GM18505 (cell line): Measurements from ENCODE around the gene EMC8.
A peak's percentile ranks its signal among the peaks of the same experiment; 100 is the strongest.

Experiments used
- ATAC-seq: cut with Tn5 transposase; IDR thresholded peaks from one replicate; pipeline ENCODE4 v1.9.1; 2021; ENCODE audit not compliant: unreplicated experiment
- POLR2A ChIP-seq: IDR thresholded peaks from 4 replicates; pipeline ENCODE4 v1.6.1; 2011; ENCODE audit warnings: borderline replicate concordance; ENCODE audit not compliant: insufficient read depth, insufficient read length; ENCODE audit errors: extremely low read depth

EMC8 gene

GRCh38 chr16:85755929-85756768 is 43.2 kb downstream of the EMC8 start:
- ATAC-seq = peak; percentile 35
- TF ChIP-seq POLR2A = peak; percentile 52

- ATAC-seq = no peak
- TF ChIP-seq POLR2A = no peak
Observed at GRCh38 chr16:85754413-85754812, 44.9 kb downstream of the EMC8 start.

GRCh38 chr16:85753976-85754375 is 45.4 kb downstream of the EMC8 start:
- ATAC-seq = no peak
- no peak for TF ChIP-seq POLR2A

- no peak for ATAC-seq
- no peak for TF ChIP-seq POLR2A
Observed at GRCh38 chr16:85753559-85753958, 45.8 kb downstream of the EMC8 start.

GRCh38 chr16:85752511-85753420 is 46.6 kb downstream of the EMC8 start:
- no peak for TF ChIP-seq POLR2A
- no peak for ATAC-seq

DNA sequence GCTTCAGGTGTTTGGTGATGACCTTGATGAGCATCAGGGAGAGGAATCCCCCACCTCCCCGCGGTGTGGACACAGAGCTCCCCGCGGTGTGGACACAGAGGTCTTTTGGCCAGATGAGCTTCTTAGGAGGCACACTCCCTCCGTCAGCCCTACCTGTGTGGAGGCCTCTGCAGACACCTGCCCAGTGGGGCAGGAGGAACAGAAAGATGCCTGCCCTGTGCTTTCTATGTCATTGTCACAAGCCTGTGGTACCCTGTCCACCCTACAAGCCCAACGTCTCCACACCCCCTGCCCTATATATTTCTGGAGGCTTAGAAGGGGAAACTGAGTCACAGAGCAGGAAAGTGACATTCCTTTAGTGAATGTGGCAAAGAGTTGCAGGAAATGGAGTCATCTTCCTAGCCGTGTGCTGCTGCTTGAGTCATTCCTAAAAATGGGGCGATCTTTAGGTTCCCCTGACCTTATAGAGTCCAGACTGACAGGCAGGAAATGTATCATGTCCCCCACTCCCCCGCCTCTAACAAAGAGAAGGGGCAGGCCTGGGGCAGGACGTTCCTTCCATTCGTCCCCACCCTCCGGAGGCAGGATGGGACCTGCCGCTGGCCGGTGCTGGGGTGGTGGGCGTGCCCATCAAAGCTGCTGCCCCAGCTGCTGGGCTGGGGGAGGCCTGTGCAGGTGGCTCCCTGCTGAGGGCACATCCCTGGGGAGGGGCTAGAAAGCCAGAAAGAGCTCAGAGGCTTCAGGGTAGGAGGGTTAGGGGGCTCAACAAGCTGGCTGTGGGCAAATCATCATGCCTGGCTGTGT is 47.4 kb downstream of the EMC8 start:
- no peak for ATAC-seq
- no peak for TF ChIP-seq POLR2A

- peak; percentile 46 for ATAC-seq
- peak; percentile 31 for TF ChIP-seq POLR2A
Observed at GRCh38 chr16:85750827-85751697, 48.3 kb downstream of the EMC8 start, which contains the start of gene C16orf74. Gene C16orf74, minus strand, starts transcription at chr16:85751096. Its CDS starts 15,879 bp downstream, at chr16:85735217.

GRCh38 chr16:85750146-85750826 is 49.1 kb downstream of the EMC8 start:
- no peak for TF ChIP-seq POLR2A
- no peak for ATAC-seq

- no peak for ATAC-seq
- TF ChIP-seq POLR2A = no peak
Observed at GRCh38 chr16:85749771-85750145, 49.6 kb downstream of the EMC8 start.

DNA sequence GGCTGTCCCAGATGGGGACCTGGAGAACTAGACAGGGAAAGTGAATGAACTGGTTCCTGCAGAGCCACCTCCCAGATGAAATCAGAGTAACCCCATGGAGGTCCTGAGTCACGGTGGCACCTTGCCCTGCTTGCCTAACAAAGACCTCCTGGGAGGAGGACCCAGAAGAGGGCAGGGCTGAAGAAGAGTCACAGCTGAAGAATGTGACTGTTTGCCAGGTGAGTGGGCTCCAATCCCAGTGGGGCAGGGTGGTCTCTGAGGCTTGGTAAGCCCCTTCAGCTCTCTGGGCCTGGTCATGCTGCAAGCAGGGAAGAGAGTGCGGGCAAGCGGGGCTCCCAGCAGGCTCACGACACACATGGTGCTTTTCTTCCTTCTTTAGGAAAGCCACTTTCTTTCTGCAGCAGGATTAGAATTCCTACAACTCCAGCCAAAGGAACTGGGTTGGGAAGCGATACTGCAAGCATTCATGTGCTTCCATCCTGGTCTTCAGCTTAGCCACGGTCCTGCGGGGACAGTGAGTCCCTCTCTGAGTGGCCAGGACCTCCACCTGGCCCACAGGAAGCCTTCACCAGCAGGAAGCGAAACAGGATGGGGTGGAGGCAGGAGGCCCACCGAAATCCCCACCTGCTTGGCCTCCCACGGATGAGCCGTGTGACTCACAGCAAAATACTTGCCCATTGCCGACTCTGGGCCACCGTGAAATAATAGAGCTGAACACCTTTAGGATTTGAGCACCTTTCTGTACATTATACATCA is 52.7 kb downstream of the EMC8 start:
- TF ChIP-seq POLR2A = no peak
- no peak for ATAC-seq
